Stimulated activated CD8-positive, alpha-beta memory T cell treated with anti-CD3 and anti-CD28 coated beads, Interleukin-4, amount 100 ng/mL, for 24 hours (primary cell): ENCODE data around the gene ITGB5.

ENCODE experiments used
- DNase-seq: peaks from one replicate; pipeline ENCODE4 v3.0.0-alpha.2; 2020; ENCODE audit warnings: low read depth

ITGB5 gene

DNA sequence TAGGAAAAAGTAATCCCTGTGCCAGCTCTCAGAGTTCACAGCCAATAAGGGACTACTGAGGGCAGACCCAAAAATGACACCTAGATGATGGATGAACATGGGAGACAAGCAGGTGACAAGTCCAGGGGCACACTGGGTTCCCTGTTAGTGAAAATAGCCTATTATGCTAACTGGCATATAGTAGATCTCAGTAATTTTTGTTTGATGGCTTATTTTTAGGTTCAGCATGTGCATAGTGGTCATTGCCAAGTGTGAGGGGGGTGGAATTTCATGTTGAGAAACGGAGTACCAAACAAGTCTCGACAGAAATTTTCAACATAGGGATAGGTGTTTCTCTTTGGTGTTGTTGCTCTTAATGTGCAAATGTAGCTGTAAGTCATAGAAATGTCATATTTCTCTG lies 6.4 kb upstream of the ITGB5 start:
- DNase-seq = no peak

DNA sequence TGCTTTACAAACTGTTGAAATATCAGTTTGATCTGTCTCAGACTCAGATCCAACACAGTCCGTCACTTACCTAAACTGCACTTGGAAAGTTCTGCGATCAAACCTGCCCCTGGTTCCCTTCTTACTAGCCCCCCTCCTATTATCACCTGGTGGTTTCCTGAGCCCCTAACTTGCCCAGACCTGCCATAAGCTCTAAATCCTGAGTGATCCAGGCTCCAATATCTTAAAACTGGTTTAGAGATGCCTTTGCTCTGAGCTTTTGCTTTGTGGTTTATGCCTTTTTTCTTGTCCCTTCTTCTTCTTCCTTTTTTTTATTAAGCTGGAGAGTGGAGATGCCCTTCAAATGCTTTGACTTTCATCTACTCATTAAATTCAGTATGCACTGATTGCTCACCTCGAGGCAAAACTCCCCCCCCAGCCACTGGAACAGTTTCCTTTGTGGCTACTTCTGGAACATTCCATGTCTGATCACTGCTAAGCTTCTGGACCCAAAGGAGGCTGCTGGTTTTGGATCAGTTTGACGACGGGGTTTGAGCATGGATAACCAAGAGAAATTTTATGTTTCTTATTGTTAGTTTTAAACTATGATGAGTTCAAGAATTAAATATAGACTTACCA lies 3.5 kb upstream of the ITGB5 start:
- DNase-seq = no peak

DNA sequence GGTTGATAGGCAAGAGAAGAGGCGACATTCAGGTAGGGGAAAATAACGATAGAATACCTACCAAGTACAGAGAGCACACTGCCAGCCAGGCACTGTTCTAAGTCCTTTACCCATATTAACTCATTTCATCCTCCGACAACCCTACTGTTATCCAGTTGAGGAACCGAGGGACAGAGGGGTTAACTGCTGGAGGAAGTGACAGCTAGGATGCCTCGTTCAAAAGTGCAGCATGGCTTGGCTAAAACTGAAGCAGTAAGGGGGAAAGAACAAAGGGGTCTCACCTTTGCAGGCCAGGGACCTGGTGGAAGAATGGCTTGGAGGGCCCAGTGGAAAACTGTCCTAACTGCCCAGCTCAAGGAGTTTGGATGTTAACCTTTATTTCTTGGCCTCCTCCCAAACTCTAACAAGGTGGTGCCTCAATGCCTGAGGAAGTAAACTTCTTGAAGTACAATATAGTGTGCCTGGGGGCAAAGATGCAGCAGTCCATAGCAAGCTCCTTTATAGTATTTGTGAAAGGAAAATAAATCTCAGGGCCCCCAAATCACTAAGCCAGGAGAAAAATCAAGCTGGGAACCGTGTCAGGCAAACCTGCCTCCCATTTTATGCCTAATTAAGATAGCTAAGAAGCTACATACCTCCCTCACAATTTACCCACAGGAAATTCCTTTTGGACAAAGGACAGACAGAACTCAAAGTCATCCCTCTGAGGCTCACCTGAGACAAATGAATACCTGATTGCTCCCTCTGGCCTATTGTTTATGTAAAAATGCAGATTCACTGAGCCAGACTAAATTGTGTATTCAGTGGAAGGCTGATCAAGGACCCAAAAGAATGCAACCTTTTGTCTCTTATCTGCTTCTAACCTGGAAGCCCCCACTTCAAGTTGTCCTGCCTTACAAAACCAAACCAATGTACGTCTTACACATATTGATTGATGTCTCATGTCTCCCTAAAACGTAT lies 1.6 kb upstream of the ITGB5 start:
- DNase-seq = no peak

DNA sequence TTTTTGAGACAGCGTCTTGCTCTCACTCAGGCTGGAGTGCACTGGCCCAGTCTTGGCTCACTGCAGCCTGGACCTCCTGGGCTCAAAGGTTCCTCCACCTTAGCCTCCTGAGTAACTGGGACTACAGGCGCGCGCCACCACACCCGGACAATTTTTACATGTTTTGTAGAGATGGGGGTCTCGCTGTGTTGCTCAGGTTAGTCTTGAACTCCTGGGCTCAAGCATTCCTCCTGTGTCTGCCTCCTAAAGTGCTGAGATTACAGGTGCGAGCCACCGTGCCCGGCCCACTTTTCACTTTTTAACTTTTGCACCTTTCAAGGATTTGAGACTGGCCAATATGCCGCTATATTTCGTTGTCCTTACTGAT lies 750 bp upstream of the ITGB5 start:
- no peak for DNase-seq

DNA sequence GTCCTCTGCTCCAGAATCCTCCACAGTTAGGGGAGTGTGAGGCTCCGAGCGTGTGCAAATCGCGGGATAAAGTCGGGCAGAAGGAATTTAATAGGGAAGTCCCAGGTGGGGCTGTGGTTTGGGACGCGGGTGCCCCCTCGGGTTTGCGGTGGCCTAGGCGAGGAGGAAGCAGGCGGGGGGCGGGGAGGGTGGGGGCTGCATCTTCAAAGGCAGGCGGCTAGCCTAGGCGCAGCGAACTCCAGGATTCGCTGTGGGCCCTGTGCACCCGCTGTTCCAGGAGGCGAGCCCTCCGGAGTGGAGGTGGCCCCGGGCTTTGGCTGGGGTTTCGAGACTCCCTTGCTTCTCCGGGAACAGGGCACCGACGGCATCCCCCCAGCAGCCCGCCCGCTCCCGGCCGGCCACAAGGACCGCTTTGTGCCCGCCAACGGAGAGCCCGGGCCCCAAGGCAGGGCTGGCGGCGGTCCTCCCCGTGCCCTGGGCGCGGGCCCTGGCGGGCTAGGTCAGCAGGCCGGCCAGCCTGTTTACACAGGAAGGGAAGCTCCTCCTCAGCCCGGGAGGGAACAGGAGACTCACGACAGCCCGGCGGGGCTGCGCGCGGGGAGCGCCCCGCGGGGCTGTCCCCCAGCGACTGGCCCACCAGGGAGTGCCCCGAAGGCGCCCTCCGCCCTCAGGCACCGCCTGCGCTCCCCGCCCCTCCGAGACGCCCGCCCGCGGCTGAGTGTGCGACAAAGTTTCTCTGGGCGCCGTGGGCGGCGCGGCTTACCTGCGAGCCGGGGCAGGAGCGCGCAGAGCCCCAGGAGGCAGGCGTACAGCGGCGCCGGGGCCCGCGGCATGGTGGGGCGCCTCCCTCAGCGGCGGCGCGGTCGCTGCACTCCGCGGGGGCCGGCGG lies 753 bp downstream of the ITGB5 start:
- DNase-seq = peak; percentile 14

DNA sequence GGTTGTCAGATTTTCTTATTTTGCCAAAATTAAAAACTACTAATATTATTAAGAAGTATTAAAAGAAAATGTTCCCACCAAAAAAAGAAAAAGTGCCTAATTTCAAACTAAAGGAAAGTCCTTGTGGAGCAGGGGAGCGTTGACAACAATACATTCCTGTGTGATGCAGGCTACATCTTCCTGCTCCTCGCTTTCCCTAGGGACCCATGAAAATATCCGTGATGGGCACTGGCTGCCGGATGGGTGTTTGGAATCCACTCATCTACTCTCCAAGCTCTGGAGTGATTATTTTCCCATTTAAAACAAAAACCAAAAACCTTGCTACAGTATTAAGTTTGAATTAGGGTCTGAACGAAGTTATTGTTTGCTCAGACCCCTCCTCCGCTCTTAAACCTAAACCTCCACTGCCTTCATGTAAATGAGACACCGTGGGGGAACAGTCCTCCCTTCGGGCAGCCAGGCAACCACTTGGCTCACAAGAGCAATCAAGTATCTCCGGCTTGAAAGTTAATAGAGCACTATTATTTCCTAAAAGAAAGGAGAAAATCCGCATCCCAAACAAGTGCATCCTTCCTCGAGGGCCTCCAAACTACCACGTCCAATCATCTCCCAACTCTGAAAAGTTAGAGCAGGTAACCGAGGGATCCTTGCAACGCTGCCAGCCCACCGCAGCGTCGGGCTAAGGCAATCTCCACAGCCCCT lies 1.5 kb downstream of the ITGB5 start:
- no peak for DNase-seq

DNA sequence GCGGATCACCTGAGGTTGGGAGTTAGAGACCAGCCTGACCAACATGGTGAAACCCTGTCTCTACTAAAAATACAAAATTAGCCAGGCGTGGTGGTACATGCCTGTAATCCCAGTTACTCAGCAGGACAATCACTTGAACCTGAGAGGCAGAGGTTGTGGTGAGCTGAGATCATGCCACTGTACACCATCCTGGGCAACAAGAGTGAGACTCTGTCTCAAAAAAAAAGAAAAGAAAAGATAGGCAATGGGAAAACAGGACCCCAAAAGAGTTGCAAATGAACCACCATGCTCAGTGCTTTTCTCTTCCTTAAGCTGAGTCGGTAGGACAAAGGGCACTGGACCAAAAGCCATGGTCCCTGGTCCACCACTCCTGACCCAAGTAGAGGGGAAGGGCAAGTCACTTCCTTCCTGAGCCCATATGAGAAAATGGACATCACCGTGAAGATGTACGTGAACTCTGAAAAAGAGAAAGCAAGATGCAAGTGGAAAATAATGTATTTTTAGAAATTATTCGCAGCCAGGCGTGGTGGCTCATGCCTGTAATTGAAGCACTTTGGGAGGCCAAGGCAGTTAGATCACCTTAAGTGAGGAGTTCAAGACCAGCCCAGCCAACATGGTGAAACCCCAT lies 2.6 kb downstream of the ITGB5 start:
- DNase-seq = no peak

DNA sequence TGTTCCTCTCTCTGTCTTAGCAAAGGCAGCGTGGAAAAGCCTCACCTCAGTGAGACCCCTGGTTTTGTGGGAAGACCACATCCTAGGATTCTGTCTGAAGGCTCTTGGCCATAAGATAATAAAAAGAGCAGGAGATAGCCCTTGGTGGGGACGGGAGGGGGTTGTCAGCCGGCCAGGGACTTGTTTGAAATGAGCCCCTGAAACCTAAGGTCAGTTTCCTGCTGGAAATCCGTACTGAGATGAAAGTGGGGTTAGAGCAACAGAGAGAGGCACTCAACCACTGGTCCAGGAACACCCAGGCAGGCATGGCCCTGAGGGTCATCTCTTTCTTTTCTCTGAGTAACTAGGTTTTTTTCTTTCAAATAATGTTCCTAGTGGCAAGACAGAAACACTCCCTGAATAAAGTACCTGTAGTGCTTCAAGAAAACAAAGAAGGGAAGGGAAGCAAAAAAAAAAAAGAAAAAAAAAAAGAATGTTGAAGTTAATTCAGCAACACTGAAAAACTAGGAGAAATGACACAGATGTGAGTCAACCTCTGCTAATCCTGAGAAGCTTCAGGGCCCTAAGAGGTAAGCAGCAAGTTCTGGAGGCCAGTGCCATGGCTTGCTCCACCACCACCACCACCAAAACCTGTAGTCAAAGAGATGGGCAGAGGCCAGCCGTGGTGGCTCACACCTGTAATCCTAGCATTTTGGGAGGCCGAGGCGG lies 3.2 kb downstream of the ITGB5 start:
- DNase-seq = no peak

DNA sequence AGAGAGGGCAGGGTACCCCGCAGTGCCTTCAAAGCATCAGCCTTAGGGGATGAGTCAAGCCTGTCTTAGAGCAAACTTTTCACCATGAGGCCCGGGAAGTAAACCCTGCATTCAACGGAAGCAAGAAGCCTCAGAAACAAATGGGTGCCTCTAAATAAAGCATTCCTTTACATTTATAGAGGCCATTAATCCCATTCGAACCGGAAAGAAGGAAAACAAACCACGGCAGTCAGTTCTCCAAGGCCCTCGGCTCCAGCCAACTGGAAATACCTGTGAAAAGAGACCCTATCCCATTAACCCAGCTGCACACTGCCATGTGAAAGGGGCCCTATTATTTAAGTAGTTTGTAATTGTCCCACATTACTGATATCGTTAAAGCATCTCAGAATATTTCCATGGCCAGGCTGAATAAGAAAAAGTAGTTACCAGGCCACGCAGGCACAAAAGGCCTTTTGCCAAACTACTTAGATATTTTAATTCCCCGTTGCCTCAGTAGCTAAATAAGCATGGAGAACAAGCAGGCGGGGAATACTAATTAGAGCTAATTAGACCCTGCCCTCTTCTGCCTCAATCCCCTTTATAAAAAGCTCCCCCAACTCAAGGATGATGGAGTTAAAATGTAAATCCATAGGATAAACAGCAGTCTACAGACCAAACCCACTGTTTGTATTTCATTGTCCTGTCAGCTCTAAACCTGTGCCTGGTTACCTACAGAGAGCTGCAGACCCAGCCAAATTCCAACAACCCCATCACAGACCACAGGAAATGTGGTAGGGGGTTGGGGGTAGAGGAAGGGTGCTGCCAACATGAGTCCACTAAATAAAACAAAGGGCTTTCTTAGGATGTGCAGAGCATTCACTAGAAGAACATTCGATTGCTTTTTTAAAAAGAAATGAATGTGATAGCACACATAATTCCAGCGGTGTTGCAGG lies 4.1 kb downstream of the ITGB5 start:
- DNase-seq = no peak

DNA sequence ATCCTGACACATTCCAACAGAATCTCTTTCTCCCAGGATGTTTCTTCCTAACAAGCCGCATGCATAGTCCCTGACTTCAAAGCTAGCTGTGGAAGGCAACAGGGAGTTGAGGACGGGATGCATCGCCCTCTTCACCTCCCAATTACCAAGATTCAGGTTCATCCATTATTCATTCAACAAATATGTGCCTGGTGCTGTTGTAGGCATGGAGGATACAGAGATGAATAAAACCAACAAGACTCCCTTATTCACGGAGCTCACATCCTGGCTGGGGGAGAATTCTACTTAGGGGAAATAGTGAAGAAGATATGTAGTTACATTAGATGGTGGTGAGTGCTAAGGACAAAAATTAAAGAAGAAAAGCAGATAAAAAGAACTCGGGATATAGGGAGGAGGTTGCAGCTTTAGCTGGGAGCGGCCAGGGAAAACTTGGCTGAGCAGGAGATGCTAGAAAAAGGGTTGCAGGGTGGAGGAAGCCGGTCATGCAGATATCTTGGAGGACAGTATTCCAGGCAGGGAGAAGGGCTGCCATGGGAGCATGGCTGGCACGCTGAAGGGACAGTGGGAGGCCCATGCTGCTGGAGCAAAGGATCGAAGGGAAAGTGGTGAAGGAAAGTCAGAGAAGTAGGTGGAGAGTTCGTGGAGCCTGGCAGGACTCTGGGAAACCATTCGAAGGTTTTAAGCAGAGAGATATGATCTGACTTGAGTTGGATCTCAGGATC lies 5.0 kb downstream of the ITGB5 start:
- DNase-seq = no peak

DNA sequence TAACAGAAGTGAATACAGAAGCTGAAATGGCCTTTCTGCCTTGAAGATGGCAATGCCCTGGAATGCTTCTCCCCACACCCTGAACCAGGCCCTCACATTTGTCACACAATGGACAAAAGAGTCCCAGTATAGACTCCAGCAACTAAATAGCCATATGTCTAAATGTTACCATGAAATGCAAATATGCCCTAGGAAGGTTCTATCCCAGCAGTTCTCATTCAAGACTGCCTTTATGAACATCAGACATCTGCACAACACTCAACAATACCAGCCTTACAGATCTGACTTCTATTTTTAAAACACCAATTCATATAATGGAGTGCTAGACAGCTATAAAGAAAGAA lies 7.9 kb downstream of the ITGB5 start:
- no peak for DNase-seq

DNA sequence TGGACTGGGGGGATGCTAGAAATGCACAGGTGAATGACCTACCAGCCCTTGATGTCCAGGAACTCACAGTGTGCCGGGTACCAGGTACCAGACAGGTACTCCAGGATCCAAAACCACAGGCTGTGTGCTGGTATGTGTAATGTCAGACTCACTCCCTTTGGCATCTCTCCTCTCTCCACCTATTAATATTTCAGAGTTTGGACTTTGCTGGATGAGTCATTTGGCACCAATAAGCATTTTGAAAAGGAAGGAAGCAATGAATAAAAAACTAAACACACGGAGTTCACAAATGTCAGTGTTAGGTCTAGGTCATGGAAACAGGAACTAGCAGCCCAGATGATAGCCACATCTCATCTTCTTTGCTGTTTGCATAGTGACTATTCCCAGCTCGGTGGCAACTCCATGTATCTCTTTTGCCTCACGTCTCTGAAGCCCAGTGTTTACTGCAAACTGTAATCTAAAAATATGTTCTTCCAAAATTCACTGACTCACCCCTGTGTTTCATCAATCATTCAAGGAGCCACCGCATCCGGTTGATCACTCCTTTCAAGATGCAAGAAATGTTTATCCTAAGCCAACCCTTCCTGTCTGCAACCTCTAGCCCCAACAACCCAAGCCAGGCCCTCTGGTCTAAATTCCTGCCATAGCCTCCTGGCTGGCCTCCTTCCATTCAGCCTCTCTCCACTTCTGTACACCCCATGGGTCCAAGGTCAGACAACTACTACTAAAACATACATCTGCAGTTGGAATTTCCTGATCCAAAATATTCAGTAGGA lies 8.4 kb downstream of the ITGB5 start:
- no peak for DNase-seq

DNA sequence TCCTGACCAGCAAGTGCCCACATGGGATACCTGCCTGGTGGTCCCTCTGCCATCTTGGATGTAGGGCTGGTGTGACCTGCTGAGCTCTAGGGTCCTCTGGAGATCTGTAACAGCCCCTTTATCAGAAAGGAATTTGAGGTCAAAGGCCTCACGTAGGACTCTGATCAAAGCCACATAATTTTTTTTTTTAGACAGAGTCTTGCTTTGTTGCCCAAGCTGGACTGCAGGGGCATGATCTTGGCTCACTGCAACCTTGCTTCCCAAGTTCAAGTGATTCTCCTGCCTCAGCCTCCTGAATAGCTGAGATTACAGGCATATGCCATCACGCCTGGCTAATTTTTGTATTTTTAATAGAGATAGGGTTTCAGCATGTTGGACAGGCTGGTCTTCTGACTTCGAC lies 9.5 kb downstream of the ITGB5 start:
- DNase-seq = no peak

DNA sequence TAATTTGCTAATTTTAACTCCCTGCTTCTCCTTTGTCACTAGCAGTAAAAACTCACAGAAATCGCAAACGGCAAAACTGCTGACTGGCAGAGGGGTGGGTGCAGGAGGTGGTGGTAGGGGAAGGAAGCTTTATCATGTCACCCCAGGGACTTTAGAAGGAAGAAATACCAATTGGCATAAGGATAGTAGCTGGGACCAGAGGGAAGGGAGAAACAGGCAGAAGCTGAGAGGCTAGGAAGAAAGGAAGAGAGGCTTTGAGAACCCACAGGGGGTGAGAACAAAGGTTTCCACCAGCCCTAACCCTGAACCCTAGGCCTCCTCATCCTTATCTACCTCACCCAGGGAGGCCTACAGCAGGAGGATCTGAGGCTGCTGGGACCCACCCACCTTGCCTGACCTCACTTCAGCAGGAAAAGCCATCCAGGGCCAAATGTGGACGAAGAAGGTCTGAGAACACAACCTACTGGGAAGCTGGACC lies 10.7 kb downstream of the ITGB5 start:
- DNase-seq = no peak

DNA sequence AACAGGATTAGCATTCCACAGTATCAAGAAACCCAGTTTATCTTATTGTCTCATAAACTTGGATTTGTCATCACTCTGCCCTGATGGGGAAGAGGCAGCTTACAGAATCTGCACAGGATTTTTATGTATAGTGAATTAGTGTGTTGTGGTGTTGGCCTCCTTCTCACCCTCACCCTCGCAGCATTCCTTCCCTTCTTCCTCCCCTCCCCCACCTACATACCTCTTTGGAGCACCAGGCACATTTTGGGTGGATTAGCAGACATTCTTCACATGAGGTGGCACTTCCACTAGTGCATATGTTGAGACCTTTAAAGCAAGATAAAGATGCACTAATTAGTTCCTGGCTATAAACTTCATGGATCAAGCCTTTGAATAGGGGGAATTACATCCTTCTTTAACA lies 13.9 kb downstream of the ITGB5 start:
- no peak for DNase-seq

DNA sequence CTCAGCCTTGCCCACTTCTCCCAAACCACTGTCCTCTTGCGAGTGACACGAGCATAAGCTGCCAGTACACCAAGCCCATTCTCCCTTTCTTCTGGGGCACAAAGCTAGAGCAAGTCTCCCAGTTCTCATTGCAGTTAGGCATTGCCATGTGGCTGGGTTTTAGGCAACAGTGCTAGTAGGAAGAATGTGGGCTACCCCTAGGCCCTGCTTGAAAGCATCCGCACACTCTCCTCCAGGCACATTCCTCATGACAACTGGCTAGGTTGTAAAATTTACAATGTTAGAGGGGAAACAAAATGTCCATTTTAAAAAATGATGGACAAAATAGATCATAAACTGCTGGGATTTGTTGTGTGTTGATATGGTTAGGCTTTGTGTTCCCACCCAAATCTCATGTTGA lies 19.7 kb downstream of the ITGB5 start:
- DNase-seq = no peak

DNA sequence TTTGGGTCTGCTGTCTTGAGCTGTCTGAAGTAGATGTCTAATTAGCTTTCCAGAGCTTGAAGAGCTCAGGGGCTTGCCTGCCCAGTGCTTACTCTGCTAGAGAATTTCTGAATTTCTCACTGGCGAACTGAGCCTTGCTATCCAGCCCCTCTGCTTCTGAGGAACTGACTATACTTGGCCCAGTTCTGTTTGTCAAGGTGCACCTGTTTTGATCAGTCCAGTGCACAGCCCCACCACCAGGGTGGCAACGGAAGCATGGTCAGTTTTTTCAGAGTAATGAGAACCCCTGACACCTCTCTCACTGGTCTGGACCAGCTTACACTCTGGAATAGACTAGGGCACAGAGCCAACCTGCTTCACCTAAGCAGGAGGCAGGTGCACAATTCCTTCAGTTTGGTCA lies 25.2 kb downstream of the ITGB5 start:
- DNase-seq = no peak

DNA sequence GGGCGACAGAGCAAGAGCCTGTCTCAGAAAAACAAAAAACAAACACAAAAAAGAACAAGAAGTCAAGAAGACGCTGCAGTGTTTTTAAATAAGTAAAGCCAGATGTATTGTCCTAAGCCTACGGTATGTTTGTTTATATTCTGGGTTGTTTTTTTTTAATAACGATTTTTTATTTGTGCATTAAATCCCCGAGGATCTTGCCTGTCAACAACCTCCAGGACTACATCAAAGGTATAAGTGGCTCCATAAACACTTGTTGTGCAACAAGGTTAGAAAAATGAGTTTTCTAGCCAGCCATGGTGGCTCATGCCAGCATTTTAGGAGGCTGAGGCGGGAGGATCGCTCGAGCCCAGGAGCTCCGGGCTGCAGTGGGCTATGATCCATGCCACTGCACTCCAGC lies 26.1 kb downstream of the ITGB5 start:
- DNase-seq = no peak
